Hepatocyte (in vitro differentiated cells): ENCODE data around the gene MLC1. TPM values are rescaled to one million over a fixed set of nuclear protein-coding genes. Genes with fewer than 3 reads are reported as not detected.

ENCODE experiments used
- DNase-seq: peaks from one replicate; pipeline ENCODE4 v3.0.0-alpha.2; 2016; ENCODE audit warnings: low spot score
- H2AFZ ChIP-seq: fragments of 200-600 bp; sonication (generic); 2 replicates; pipeline ENCODE4 v1.6.0; 2016; ENCODE audit warnings: antibody characterized with exemption, mild to moderate bottlenecking
- H3K27ac ChIP-seq: fragments of 200-600 bp; sonication (generic); 2 replicates; pipeline ENCODE4 v1.5.1; 2016; ENCODE audit warnings: mild to moderate bottlenecking
- H3K27me3 ChIP-seq: fragments of 200-600 bp; sonication (generic); 2 replicates; pipeline ENCODE4 v1.6.1; 2016
- H3K36me3 ChIP-seq: fragments of 200-600 bp; sonication (generic); replicated peaks from 2 replicates; pipeline ENCODE4 v1.5.1; 2016; ENCODE audit warnings: low read depth; ENCODE audit not compliant: insufficient read depth
- H3K4me1 ChIP-seq: fragments of 200-600 bp; sonication (generic); 2 replicates; pipeline ENCODE4 v1.5.1; 2016; ENCODE audit warnings: mild to moderate bottlenecking, moderate library complexity; ENCODE audit not compliant: insufficient read depth
- H3K4me2 ChIP-seq: fragments of 200-600 bp; sonication (generic); 2 replicates; pipeline ENCODE4 v1.6.0; 2016
- H3K4me3 ChIP-seq: fragments of 200-600 bp; sonication (generic); 2 replicates; pipeline ENCODE4 v1.5.1; 2016; ENCODE audit warnings: mild to moderate bottlenecking
- H3K79me2 ChIP-seq: fragments of 200-600 bp; sonication (generic); 2 replicates; pipeline ENCODE4 v1.6.0; 2017; ENCODE audit warnings: mild to moderate bottlenecking
- H3K9me2 ChIP-seq: fragments of 200-600 bp; sonication (generic); replicated peaks from 2 replicates; pipeline ENCODE4 v1.6.0; 2017; ENCODE audit warnings: mild to moderate bottlenecking; ENCODE audit not compliant: insufficient read depth
- H3K9me3 ChIP-seq: fragments of 200-600 bp; sonication (generic); 2 replicates; pipeline ENCODE4 v1.5.1; 2016; ENCODE audit warnings: low read depth, mild to moderate bottlenecking
- H4K20me1 ChIP-seq: fragments of 200-600 bp; sonication (generic); 2 replicates; pipeline ENCODE4 v1.6.0; 2016; ENCODE audit warnings: mild to moderate bottlenecking; ENCODE audit not compliant: insufficient read depth, poor library complexity, severe bottlenecking
- EZH2 ChIP-seq: fragments of 200-600 bp; sonication (generic); IDR thresholded peaks from 2 replicates; pipeline ENCODE4 v1.6.1; 2016; ENCODE audit warnings: antibody characterized with exemption, mild to moderate bottlenecking, borderline replicate concordance
- EZH2phosphoT487 ChIP-seq: fragments of 200-600 bp; sonication (generic); IDR thresholded peaks from one replicate; pipeline ENCODE4 v1.6.1; 2018; ENCODE audit warnings: antibody characterized with exemption, mild to moderate bottlenecking, low read depth, moderate library complexity; ENCODE audit not compliant: unreplicated experiment, severe bottlenecking
- WGBS: methylation state at CpG from one replicate; pipeline ENCODE4 v1.1.6; 2016; ENCODE audit warnings: low lambda C conversion rate; ENCODE audit errors: missing lambda C conversion rate; 5-methylcytosine and 5-hydroxymethylcytosine counted together
- polyA plus RNA-seq: library from polyadenylated mRNA; unstranded; fragments of >200 nt; fragmentation: Nextera tagmentation; extraction: Ambion mirVana; gene quantifications from 2 replicates; pipeline ENCODE4 v1.2.1, GENCODE V29; 2016
- total RNA-seq: library from RNA; depleted of rRNA; stranded (reverse); fragments of >200 nt; gene quantifications from 2 replicates; pipeline ENCODE4 v1.2.3, GENCODE V29; 2014
- TF ChIP-seq, protein P1 (sequence below): fragments of 200-600 bp; sonication (generic); IDR thresholded peaks from 2 replicates; pipeline ENCODE4 v1.5.1; 2016; ENCODE audit warnings: antibody characterized with exemption, mild to moderate bottlenecking; ENCODE audit not compliant: poor library complexity

The MLC1 gene
- total and polyA plus RNA-seq, 2 experiments from 2014 or later: 3.3 to 8.2 TPM

DNA sequence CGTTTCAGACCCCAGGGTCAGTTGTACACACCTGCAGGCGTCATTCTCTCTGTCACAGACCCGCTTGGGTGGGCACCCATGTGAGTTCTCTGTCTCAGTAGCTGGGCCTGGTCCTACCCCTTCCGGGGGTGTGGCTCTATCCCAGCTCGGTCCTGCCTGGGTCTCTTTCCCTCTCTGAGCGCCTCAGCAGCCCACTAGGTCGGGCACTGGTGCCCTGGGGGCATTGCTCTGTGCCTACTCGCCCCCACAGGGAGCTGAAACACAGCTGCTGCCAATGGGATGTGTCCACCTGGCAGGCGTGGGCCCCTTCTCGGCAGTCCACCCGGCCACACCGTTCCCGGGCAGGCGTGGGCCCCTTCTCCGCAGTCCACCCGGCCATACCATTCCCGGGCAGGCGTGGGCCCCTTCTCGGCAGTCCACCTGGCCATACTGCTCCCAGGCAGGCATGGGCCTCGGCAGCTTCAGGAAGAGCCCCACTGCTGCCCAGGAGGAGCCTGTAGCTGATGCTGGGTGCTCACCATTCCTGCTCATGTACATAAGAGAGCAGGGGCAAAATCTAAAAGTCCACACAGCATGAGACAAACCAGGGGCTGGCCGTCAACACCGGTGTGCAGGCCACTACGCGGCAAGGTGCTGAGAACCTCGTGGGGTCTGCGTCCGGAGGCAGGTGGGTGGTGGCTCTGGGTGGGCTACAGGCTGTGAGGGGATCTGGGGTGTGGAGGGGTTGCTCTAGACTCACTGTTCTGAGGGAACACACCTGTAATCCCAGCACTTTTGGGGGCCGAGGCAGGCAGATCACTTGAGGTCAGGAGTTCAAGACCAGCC lies 12.3 kb downstream of the MLC1 start:
- Histone ChIP-seq H2AFZ (no peak overlapping the region), H3K27ac (no peak overlapping the region), H3K4me3 (no peak overlapping the region), H3K4me2 (no peak overlapping the region), H3K9me2 (no peaks in the 10 kb centered on the region), H3K27me3 (no peaks in the 10 kb centered on the region), H3K36me3 (no peaks in the 10 kb centered on the region), H3K4me1 (no peaks in the 10 kb centered on the region), H3K9me3 (no peaks in the 10 kb centered on the region), H4K20me1 (no peaks in the 10 kb centered on the region), H3K79me2 (no peaks in the 10 kb centered on the region)
- 89% methylated on average over 26 of the region's 28 CpGs for WGBS
- DNase-seq: no peak
- TF ChIP-seq EZH2 (no peak), EZH2phosphoT487 (no peak)
- TF ChIP-seq, protein P1, sequence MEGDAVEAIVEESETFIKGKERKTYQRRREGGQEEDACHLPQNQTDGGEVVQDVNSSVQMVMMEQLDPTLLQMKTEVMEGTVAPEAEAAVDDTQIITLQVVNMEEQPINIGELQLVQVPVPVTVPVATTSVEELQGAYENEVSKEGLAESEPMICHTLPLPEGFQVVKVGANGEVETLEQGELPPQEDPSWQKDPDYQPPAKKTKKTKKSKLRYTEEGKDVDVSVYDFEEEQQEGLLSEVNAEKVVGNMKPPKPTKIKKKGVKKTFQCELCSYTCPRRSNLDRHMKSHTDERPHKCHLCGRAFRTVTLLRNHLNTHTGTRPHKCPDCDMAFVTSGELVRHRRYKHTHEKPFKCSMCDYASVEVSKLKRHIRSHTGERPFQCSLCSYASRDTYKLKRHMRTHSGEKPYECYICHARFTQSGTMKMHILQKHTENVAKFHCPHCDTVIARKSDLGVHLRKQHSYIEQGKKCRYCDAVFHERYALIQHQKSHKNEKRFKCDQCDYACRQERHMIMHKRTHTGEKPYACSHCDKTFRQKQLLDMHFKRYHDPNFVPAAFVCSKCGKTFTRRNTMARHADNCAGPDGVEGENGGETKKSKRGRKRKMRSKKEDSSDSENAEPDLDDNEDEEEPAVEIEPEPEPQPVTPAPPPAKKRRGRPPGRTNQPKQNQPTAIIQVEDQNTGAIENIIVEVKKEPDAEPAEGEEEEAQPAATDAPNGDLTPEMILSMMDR: no peak

DNA sequence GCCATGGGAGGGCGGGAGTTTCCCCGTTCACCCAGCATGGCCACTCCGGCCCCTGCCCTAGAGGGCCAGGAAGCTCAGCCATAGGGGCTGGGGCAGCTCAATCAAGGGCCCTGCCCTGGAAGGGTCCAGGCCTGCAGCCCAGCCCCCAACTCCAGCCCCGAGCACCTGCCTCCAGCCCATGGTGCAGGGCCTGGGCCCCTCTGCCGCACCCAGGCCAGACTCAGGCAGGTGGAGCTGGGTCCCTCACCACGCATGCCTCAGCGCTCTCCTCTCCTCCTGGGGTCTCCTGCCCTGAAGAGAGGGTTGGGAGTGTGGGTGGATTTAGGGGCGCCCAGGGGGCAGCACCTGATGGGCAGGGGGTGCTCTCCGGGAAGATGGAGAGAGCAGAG lies 13.1 kb downstream of the MLC1 start:
- H3K27me3 ChIP-seq: no peaks in the 10 kb centered on the region
- TF ChIP-seq EZH2phosphoT487 (no peak), EZH2 (no peak)
- TF ChIP-seq, protein P1: no peak
- H3K9me3 ChIP-seq: no peaks in the 10 kb centered on the region

GRCh38 chr22:50071432-50072166 lies 13.6 kb downstream of the MLC1 start:
- WGBS: 93% methylated on average over 14 of the region's 14 CpGs
- Histone ChIP-seq H4K20me1 (no peaks in the 10 kb centered on the region), H3K79me2 (no peaks in the 10 kb centered on the region), H3K27ac (no peak overlapping the region), H3K9me2 (no peaks in the 10 kb centered on the region), H3K9me3 (no peaks in the 10 kb centered on the region), H3K27me3 (no peaks in the 10 kb centered on the region), H3K4me3 (no peak overlapping the region), H3K4me2 (no peak overlapping the region), H2AFZ (no peak overlapping the region), H3K4me1 (no peaks in the 10 kb centered on the region), H3K36me3 (no peaks in the 10 kb centered on the region)
- TF ChIP-seq, protein P1: no peak
- TF ChIP-seq EZH2: no peak
- TF ChIP-seq EZH2phosphoT487: no peak
- no peak for DNase-seq

More for the DNA sequence above, 13.1 kb downstream of the MLC1 start:
- Histone ChIP-seq H3K4me2 (no peak overlapping the region), H3K4me1 (no peaks in the 10 kb centered on the region), H3K27ac (no peak overlapping the region), H3K4me3 (no peak overlapping the region), H4K20me1 (no peaks in the 10 kb centered on the region), H2AFZ (no peak overlapping the region), H3K79me2 (no peaks in the 10 kb centered on the region), H3K36me3 (no peaks in the 10 kb centered on the region), H3K9me2 (no peaks in the 10 kb centered on the region)
- no peak for DNase-seq
- WGBS: 97% methylated on average over 8 of the region's 9 CpGs
